K562 (cell line): ENCODE results near the gene TUBA4B. TPM values are rescaled to one million over a fixed set of nuclear protein-coding genes. Genes with fewer than 3 reads are reported as not detected.

ENCODE experiments used
- CCAR2 ChIP-seq: fragments of 200-400 bp; formaldehyde crosslinking; IDR thresholded peaks from 2 replicates; pipeline ENCODE4 v1.6.1; 2017; ENCODE audit warnings: mild to moderate bottlenecking, low read depth, low read length
- CHAMP1 ChIP-seq: fragments of 450-650 bp; IDR thresholded peaks from 2 replicates; pipeline ENCODE4 v1.6.1; 2016; ENCODE audit warnings: mild to moderate bottlenecking
- FIP1L1 ChIP-seq: fragments of 200-400 bp; formaldehyde crosslinking; IDR thresholded peaks from 2 replicates; pipeline ENCODE4 v1.6.1; 2018; ENCODE audit warnings: mild to moderate bottlenecking, low read depth, low read length; ENCODE audit not compliant: poor library complexity, severe bottlenecking
- FOXJ3 ChIP-seq: sonication (generic); formaldehyde crosslinking; IDR thresholded peaks from 2 replicates; pipeline ENCODE4 v1.4.0; 2020; ENCODE audit warnings: mild to moderate bottlenecking, missing genetic modification reagents
- HCFC1 ChIP-seq: IDR thresholded peaks from 2 replicates; pipeline ENCODE4 v1.6.1; 2012; ENCODE audit warnings: low read depth, low read length, improper control_type of control experiment
- JUN ChIP-seq, 2 experiments: sonication (generic) in 1 of 2; formaldehyde crosslinking in 1 of 2; IDR thresholded peaks; 2 replicates each; pipeline versions ENCODE4 v1.6.1 to v1.8.0; 2012 to 2022; ENCODE audit warnings: borderline replicate concordance in 2 of 2, mild to moderate bottlenecking in 2 of 2, improper control_type of control experiment in 1 of 2, low read depth in 1 of 2, low read length in 1 of 2, missing genetic modification reagents in 1 of 2
- MXD1 ChIP-seq: fragments of 250-450 bp; sonication (Bioruptor Pico); IDR thresholded peaks from 2 replicates; pipeline ENCODE4 v1.8.0; 2021; ENCODE audit warnings: borderline replicate concordance, mild to moderate bottlenecking, moderate library complexity; ENCODE audit not compliant: poor library complexity, severe bottlenecking
- NCOA2 ChIP-seq, 2 experiments: fragments of 450-650 bp; IDR thresholded peaks; 2 replicates each; pipeline ENCODE4 v1.6.1; 2018; ENCODE audit warnings: mild to moderate bottlenecking in 2 of 2, moderate library complexity in 1 of 2; ENCODE audit not compliant: partially characterized antibody in 2 of 2
- POU5F1 ChIP-seq: fragments of 150-350 bp; IDR thresholded peaks from 2 replicates; pipeline ENCODE4 v1.6.1; 2014; ENCODE audit warnings: borderline replicate concordance, low read length, low read depth, mild to moderate bottlenecking; ENCODE audit not compliant: partially characterized antibody
- ZBTB40 ChIP-seq, 2 experiments: fragments of 450-650 bp in 1 of 2; sonication (generic) in 1 of 2; formaldehyde crosslinking in 1 of 2; IDR thresholded peaks; 2 replicates each; pipeline versions ENCODE4 v1.7.1 to v1.9.0; 2016 to 2022; ENCODE audit warnings: inconsistent platforms in 1 of 2, mild to moderate bottlenecking in 1 of 2, missing genetic modification reagents in 1 of 2
- ZNF707 ChIP-seq: fragments of 250-450 bp; sonication (Bioruptor Pico); conservative IDR thresholded peaks from 2 replicates; pipeline ENCODE4 v1.8.0; 2022; ENCODE audit warnings: inconsistent platforms, mild to moderate bottlenecking, moderate library complexity
- ZNF75A ChIP-seq: fragments of 450-650 bp; formaldehyde crosslinking; IDR thresholded peaks from 2 replicates; pipeline ENCODE4 v1.4.0; 2020; ENCODE audit warnings: mild to moderate bottlenecking
- polyA plus RNA-seq, 8 experiments: library from polyadenylated mRNA; depleted of rRNA in 4 of 8; stranded (reverse) in 5 of 8; unstranded in 3 of 8; fragments of >200 nt; fragmentation: Nextera tagmentation in 2 of 8; fragmentation: Illumina TruSeq in 1 of 8; extraction: Ambion mirVana in 2 of 8; extraction: Trizol in 1 of 8; gene quantifications; 2 replicates each; pipeline versions ENCODE4 v1.2.1 to v1.2.3, GENCODE V29; 2011 to 2014; ENCODE audit warnings: inconsistent platforms in 1 of 8, missing spikeins in 1 of 8
- total RNA-seq, 7 experiments: library from RNA; depleted of rRNA in 6 of 7; stranded (reverse); fragments of >200 nt in 6 of 7; fragmentation: Illumina TruSeq in 2 of 7; extraction: Trizol in 2 of 7; gene quantifications; 2 replicates each; pipeline versions ENCODE4 v1.2.1 to v1.2.3, GENCODE V29; 2011 to 2021; ENCODE audit warnings: low replicate concordance in 1 of 7
- TF ChIP-seq, protein P1 (sequence below): fragments of 450-650 bp; conservative IDR thresholded peaks from 2 replicates; pipeline ENCODE4 v1.6.1; 2016; ENCODE audit warnings: missing genetic modification characterization, low read depth, mild to moderate bottlenecking, missing compliant biosample characterization, moderate library complexity

TUBA4B gene
- total and polyA plus RNA-seq, 9 of the 15 experiments (the other 6 are each of a cell fraction or from before 2014, with no cell fraction given) = 0.04 TPM; not detected in 8

GRCh38 chr2:219278655-219279150 lies 25.7 kb downstream of the TUBA4B start (continued):
- no peak for TF ChIP-seq NCOA2 (IDR thresholded peaks at IDR 0.05; ENCODE audit: partially characterized antibody in 2 of 2)
- no peak for TF ChIP-seq ZNF707 (CRISPR knock-in tag)
- no peak for TF ChIP-seq FOXJ3
- TF ChIP-seq, protein P1, sequence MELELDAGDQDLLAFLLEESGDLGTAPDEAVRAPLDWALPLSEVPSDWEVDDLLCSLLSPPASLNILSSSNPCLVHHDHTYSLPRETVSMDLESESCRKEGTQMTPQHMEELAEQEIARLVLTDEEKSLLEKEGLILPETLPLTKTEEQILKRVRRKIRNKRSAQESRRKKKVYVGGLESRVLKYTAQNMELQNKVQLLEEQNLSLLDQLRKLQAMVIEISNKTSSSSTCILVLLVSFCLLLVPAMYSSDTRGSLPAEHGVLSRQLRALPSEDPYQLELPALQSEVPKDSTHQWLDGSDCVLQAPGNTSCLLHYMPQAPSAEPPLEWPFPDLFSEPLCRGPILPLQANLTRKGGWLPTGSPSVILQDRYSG (tag) = no peak
- TF ChIP-seq ZNF75A (CRISPR knock-in tag) = no peak
- TF ChIP-seq ZBTB40 (IDR thresholded peaks at IDR 0.05) = peak; percentile 61; the same call in 1 of the 2 replicates
- TF ChIP-seq ZBTB40 (CRISPR knock-in tag; IDR thresholded peaks at IDR 0.05) = no peak
- no peak for TF ChIP-seq CCAR2
- TF ChIP-seq HCFC1 = no peak
- no peak for TF ChIP-seq JUN (IDR thresholded peaks at IDR 0.05; ENCODE audit: borderline replicate concordance, low read depth, low read length)
- TF ChIP-seq JUN (CRISPR knock-in tag; IDR thresholded peaks at IDR 0.05; ENCODE audit: borderline replicate concordance) = no peak
- no peak for TF ChIP-seq FIP1L1
- no peak for TF ChIP-seq POU5F1
- no peak for TF ChIP-seq MXD1
- TF ChIP-seq CHAMP1 = no peak
